Adrenal gland (tissue), 5 donors: ENCODE results near the gene NETO2.

Experiments
- CTCF ChIP-seq, 6 experiments: fragments of 450-650 bp in 4 of 6; fragments of 200-600 bp in 2 of 6; sonication (generic) in 1 of 6; IDR thresholded peaks; 1 replicate in 5 of 6; 2 replicates in 1 of 6; pipeline versions ENCODE4 v1.5.1 to v1.8.0; 2016 to 2021; ENCODE audit warnings: antibody characterized with exemption in 6 of 6, mild to moderate bottlenecking in 2 of 6, moderate library complexity in 1 of 6
- POLR2A ChIP-seq, 2 donors: fragments of 450-650 bp; IDR thresholded peaks; one replicate each; pipeline ENCODE4 v1.6.1; 2017; ENCODE audit warnings: antibody characterized with exemption in 2 of 2, mild to moderate bottlenecking in 2 of 2, moderate library complexity in 1 of 2
- donor health status: DM: no; HTN: no; CAD: no.

- TF ChIP-seq CTCF (IDR thresholded peaks at IDR 0.05), result no peak
- TF ChIP-seq POLR2A (IDR thresholded peaks at IDR 0.05), result no peak
Observed at GRCh38 chr16:47046726-47047523, 96.8 kb downstream of the NETO2 start.
